ENCODE measurements around the gene TIAM1. TPM values are rescaled to one million over a fixed set of nuclear protein-coding genes. Genes with fewer than 3 reads are reported as not detected.
A peak's percentile ranks its signal among the peaks of the same experiment; 100 is the strongest.

The TIAM1 gene
- total and polyA plus RNA-seq, 2 of the 8 experiments (the other 6 are each of a cell fraction or from before 2014, with no cell fraction given) = 10.1 to 30.7 TPM

DNA sequence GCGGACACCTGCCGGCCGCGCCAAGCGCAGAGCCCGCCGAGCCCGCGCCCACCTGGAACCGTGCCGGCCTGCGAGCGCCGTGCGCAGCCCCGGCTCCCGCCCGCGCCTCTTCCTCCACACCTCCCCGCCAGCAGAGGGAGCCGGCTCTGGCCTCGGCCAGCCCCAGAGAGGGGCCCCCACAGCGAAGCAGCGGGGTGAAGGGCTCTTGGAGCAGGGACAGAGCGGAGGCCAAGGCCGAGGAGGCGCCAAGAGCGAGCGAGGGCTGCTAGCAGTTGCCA, 255.6 kb downstream of the TIAM1 start:
- H3K56ac ChIP-seq (replicated peaks; ENCODE audit: insufficient read length, low read depth, low read length) = no peak overlapping the region
- CTCF ChIA-PET (ENCODE audit: partially characterized antibody) = interaction anchor here (1.0 to 4.7 kb wide), 12 partner anchors 9 to 746 kb away, joined by 3 to 34 read pairs (median 6); no protein-coding TSS in a partner anchor
- H3K23ac ChIP-seq (ENCODE audit: insufficient read length) = no peak overlapping the region
- no peak overlapping the region for H3K4me3 ChIP-seq (ENCODE audit: extremely low read depth in 1 of 4, insufficient read depth in 2 of 4, low read depth in 3 of 4, low read length in 4 of 4)
- no peak overlapping the region for H2BK5ac ChIP-seq (ENCODE audit: low read depth, low read length)
- peaks cover 0 to 5% of the 10 kb centered on the region in 2 experiments; a peak in 1 of 4 replicates for H3K9me3 ChIP-seq (ENCODE audit: insufficient read depth in 2 of 2, low read depth in 1 of 2, low read length in 1 of 2)
- peak in 1 of 2 experiments; percentile 52 for DNase-seq (ENCODE audit: low read depth in 1 of 2, low spot score in 2 of 2)
- H4K5ac ChIP-seq (ENCODE audit: insufficient read length, low read depth, low read length) = no peak overlapping the region
- no peak overlapping the region for H2BK20ac ChIP-seq (ENCODE audit: low read length)
- H3K4me2 ChIP-seq (ENCODE audit: insufficient read depth in 1 of 2, low read depth in 2 of 2, low read length in 2 of 2) = no peak overlapping the region
- H3K9ac ChIP-seq (replicated peaks in 1 of 4; ENCODE audit: extremely low read depth in 1 of 4, low read depth in 3 of 4, low read length in 3 of 4) = no peak overlapping the region
- no peak overlapping the region for H4K91ac ChIP-seq (replicated peaks; ENCODE audit: insufficient read length, low read length)
- WGBS, 2 experiments (ENCODE audit: extremely low coverage in 1 of 2, insufficient coverage in 1 of 2, insufficient read length in 1 of 2, insufficient replicate concordance in 2 of 2, low coverage in 1 of 2, low lambda C conversion rate in 2 of 2, missing lambda C conversion rate in 1 of 2) = 95% methylated on average over 29 of the region's 29 CpGs; no CpG with 5 or more reads in 1 of the 2 experiments
- H3K79me2 ChIP-seq (ENCODE audit: control insufficient read depth in 1 of 2, insufficient read depth in 2 of 2, low read length in 2 of 2) = no peaks in the 10 kb centered on the region
- H4K8ac ChIP-seq (ENCODE audit: extremely low read depth, insufficient read depth, low read length) = no peak overlapping the region
- POLR2A ChIA-PET (ENCODE audit: partially characterized antibody) = interaction anchor here (1.3 kb wide), 1 partner anchor 10 kb away, joined by 3 read pairs; no protein-coding TSS in a partner anchor
- H3K4me1 ChIP-seq (replicated peaks in 1 of 4; ENCODE audit: control insufficient read depth in 3 of 4, insufficient read depth in 4 of 4, low read length in 3 of 4) = no peaks in the 10 kb centered on the region
- H3K36me3 ChIP-seq (ENCODE audit: control insufficient read depth in 2 of 4, insufficient read depth in 4 of 4, low read length in 3 of 4) = no peaks in the 10 kb centered on the region
- no peak overlapping the region for H3K14ac ChIP-seq (ENCODE audit: insufficient read length)
- H2AFZ ChIP-seq (ENCODE audit: low read length) = no peak overlapping the region
- FAIRE-seq = no peak
- H3K23me2 ChIP-seq (ENCODE audit: low read depth, low read length) = no peaks in the 10 kb centered on the region; the same call in 1 of the 2 replicates
- H2BK15ac ChIP-seq (ENCODE audit: low read length) = no peak overlapping the region
- no peaks in the 10 kb centered on the region for H3K27me3 ChIP-seq (replicated peaks in 1 of 4; ENCODE audit: control insufficient read depth in 3 of 4, extremely low read depth in 1 of 4, insufficient read depth in 3 of 4, low read length in 3 of 4)
- no peak overlapping the region for H2BK12ac ChIP-seq (ENCODE audit: low read depth, low read length)
- no peak overlapping the region for H3K4ac ChIP-seq (replicated peaks; ENCODE audit: insufficient read length, low read depth, low read length)
- no peak overlapping the region for H3K27ac ChIP-seq (ENCODE audit: low read depth, low read length)
- no peak overlapping the region for H2AK5ac ChIP-seq (ENCODE audit: low read depth, low read length)
- no peak overlapping the region for H2BK120ac ChIP-seq (replicated peaks; ENCODE audit: low read depth, low read length)
- H4K20me1 ChIP-seq (replicated peaks in 1 of 2; ENCODE audit: control insufficient read depth in 1 of 2, insufficient read depth in 2 of 2, low read length in 2 of 2) = no peaks in the 10 kb centered on the region
- no peaks in the 10 kb centered on the region for H3K79me1 ChIP-seq (ENCODE audit: low read depth, low read length)
- H3K18ac ChIP-seq (ENCODE audit: extremely low read depth, low read length) = no peak overlapping the region
- TF ChIP-seq BCL11A (IDR thresholded peaks at IDR 0.05; ENCODE audit: low read depth in 2 of 2, low read length in 2 of 2) = no peak
- TF ChIP-seq, protein P1, sequence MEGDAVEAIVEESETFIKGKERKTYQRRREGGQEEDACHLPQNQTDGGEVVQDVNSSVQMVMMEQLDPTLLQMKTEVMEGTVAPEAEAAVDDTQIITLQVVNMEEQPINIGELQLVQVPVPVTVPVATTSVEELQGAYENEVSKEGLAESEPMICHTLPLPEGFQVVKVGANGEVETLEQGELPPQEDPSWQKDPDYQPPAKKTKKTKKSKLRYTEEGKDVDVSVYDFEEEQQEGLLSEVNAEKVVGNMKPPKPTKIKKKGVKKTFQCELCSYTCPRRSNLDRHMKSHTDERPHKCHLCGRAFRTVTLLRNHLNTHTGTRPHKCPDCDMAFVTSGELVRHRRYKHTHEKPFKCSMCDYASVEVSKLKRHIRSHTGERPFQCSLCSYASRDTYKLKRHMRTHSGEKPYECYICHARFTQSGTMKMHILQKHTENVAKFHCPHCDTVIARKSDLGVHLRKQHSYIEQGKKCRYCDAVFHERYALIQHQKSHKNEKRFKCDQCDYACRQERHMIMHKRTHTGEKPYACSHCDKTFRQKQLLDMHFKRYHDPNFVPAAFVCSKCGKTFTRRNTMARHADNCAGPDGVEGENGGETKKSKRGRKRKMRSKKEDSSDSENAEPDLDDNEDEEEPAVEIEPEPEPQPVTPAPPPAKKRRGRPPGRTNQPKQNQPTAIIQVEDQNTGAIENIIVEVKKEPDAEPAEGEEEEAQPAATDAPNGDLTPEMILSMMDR (IDR thresholded peaks at IDR 0.05; ENCODE audit: control extremely low read depth in 1 of 3, insufficient read depth in 1 of 3, low read depth in 1 of 3, low read length in 3 of 3) = peak; percentile 13 to 42 (median 28); a peak in 3 of 4 replicates
- TF ChIP-seq, protein P2, sequence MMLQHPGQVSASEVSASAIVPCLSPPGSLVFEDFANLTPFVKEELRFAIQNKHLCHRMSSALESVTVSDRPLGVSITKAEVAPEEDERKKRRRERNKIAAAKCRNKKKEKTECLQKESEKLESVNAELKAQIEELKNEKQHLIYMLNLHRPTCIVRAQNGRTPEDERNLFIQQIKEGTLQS (IDR thresholded peaks at IDR 0.05; ENCODE audit: insufficient read depth, low read depth, low read length) = no peak
- TF ChIP-seq CEBPB (IDR thresholded peaks at IDR 0.05; ENCODE audit: low read depth, low read length) = no peak
- no peak for TF ChIP-seq HDAC2 (IDR thresholded peaks at IDR 0.05; ENCODE audit: borderline replicate concordance in 1 of 2, low read depth in 2 of 2, low read length in 2 of 2)
- no peak for TF ChIP-seq TBP (IDR thresholded peaks at IDR 0.05; ENCODE audit: low read depth, low read length)
- TF ChIP-seq FOSL1 (IDR thresholded peaks at IDR 0.05; ENCODE audit: insufficient read depth, low read depth, low read length) = no peak
- TF ChIP-seq SUZ12 (IDR thresholded peaks at IDR 0.05; ENCODE audit: low read length) = no peak
- TF ChIP-seq RAD21 (IDR thresholded peaks at IDR 0.05 in 1 of 2, conservative IDR thresholded peaks at IDR 0.05 in 1 of 2; ENCODE audit: low read depth in 2 of 2, low read length in 2 of 2) = 0 out of 4 replicates have a peak, but pooled peaks of 1 of the 2 experiments have one; percentile 19
